NCI-H1417 treated with DMSO at 0.1 percent for 48 hours (cell line): ENCODE results near the gene PARP15.
"Not testable (repeated sequence)": the region's sequence is repeated elsewhere in the genome, so short reads cannot be mapped to it uniquely, and the experiment has no call there.

Experiments
- DNase-seq: peaks from one replicate; lab custom pipeline; 2025; lab: John Stamatoyannopoulos, UW

PARP15 gene

DNA sequence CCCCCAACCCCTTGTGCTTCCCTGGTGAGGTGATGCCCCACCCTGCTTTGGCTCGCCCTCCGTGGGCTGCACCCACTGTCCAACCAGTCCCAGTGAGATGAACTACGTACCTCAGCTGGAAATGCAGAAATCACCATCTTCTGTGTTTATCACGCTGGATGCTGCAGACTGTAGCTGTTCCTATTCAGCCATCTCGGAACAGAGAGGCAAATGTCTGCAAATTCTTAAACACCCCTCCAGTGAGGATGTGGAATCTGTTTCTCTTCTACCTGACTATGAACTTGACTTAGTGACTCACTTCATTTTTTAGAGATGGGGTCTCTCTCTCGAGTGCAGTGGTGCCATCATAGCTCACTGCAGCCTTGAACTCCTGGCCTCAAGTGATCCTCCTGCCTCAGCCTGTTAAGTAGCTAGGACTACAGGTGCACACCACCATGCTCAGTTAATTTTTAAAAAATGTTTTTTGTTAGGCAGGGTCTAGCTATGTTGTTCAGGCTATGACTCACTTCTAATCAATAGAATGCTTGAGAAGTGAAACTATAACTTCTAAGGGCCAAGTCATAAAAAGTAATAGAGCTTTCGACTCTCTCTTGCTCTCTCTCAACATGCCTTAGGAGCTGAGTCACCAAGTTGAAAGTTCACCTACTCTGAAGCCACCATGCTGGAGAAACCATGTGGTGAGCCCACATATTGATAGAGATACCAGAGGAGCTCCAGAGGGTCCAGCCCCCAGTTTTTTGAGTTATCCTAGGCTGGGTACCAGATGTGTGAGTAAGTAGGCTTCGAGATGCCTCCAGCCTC lies 91.7 kb downstream of the PARP15 start:
- no peak for DNase-seq

DNA sequence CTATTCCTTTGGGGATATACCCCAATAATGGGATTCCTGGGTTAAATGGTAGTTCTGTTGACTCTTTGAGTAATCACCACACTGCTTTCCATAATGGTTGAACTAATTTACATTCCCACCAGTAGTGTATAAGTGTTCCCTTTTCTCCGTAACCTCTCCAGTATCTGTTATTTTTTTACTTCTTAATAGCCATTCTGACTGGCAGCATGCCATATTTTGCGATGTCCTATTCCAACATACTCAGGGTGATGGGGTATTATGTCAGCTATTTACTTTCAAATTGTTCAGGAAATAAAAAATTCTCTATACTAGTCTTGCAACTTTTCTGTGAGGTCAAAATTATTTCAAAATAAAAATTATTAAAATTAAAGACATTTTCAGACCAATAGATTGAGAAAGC lies 94.1 kb downstream of the PARP15 start:
- no peak for DNase-seq

DNA sequence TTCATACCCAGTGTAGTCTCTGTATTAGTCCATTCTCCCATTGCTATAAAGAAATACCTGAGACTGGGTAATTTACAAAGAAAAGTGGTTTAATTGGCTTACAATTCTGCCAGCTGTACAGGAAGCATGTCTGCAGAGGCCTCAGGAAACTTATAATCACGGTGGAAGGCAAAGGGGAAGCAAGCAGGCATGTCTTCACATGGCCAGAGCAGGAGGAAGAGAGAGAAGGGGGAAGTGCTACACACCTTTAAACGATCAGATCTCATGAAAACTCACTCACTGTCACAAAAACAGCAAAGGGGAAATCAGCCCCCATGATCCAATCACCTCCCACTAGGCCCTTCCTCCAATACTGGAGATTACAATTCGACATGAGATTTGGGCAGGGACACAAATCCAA lies 96.9 kb downstream of the PARP15 start:
- no peak for DNase-seq

DNA sequence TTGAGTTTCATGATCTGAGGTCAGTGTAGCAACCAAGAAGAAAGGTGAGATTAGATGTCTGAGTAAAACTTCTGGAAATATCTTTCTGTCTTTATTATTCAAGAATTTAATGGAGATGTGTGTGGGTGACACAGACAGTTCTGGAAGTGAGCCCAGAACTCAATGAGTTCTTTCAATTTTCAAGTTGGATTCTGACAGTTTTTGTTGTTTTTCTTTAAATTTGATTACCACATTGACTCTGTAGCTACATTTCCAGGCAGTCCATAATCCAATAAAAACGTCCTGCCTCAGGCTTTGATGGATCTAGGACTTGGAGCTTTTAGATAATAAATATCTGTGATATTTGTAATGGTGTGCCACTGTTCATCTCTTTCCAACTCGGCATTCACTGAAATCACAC lies 99.3 kb downstream of the PARP15 start:
- no peak for DNase-seq

DNA sequence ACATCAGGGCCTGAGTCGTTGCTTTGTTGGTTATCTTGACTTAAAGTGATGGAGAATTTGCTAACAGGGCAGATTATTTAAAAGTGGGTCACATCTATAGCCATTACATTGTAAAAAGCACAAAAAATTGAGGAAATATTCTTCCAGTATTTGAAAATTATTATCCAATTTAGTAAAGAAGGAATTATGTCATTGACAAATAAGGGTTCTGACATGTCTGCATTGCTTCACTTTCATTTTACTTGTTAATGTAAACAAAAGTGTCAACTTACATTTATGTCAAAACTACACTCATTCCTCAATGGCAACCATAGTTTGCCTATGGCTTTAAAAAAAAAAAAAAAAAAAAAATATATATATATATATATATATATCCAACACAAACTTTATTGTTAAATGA lies 99.8 kb downstream of the PARP15 start:
- DNase-seq: no peak

DNA sequence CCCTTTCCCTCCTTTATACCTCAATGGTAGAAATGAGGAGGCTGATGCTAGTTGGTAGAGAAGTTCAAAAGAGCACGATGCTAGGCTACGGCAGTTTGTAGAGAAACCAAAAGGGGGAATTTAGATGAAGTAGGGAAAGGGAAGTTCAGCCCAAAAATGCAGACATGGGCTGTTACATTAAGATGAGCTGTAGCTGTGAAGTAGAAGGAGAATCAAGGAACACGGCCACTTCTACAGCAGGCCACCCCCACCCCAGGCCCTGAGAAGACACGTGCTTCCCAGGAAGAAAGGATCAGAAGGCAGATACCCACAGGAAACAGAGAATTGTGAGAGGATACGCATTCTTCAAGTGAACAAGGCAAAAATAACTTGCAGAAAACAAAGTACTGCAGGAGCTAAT lies 101.1 kb downstream of the PARP15 start:
- no peak for DNase-seq

DNA sequence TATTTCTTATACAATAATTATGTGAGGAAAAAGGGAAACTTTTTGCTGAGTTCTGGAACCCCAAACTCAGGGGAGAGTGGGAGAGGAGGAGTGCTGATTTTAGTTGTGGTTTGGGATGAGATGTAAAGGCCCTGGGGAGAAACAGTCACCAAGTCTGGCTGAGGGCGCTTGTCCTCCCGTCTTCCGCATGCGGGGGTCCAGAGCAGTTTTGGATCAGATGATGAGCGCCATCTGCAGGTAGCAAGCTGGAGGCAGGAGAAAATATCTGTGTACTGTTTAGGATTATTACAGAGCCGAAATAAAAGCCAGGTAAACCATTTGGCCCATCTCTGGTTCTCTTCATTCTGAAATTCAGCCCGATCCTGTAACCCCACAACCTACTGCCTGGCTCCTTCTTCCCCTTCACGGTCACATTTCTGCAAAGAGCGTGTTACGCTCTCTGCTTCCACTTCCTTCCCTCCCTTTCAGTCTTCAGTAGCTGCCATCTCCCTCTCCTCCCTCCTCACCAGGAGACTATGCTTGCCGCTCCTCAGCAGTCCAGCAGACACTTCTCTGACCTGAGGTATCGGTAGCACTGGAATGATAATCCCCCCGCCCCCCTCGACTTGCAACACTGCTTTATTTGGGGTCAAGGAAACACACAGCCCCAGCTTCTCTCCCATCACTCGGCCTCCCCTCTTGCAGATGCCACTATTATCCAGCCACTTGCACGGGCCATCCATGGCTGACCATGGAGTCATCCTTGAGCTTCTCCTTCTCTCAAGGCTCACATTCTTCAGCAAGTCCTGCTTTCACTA lies 101.8 kb downstream of the PARP15 start:
- peak; percentile 66 for DNase-seq

DNA sequence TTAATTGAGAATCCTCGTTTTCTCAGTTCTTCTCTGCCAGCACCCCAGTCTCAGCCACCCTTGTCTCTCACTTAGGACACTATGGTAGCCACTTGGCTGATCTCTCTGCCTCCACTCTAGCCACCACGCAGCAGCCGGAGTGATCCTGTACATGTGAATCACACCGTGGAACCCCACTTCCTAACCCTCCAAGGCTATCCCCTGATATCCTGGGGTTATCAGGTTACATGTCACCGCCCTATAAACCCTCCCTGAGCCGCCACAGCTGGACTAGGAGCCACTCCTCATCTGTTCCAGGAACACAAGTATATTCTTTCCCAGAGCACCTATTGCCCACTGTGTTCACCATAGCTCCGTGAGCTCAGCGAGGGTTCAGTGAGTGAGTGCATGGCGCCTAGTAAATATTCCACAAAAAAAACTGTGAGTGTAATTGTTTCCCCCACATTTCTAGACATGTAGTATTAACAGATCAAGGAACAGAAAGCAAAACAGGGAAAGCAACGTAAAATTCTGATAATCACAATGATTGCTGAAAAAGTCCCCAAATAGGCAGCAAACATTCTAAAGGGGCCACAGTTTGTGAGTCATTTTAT lies 102.5 kb downstream of the PARP15 start:
- no peak for DNase-seq

DNA sequence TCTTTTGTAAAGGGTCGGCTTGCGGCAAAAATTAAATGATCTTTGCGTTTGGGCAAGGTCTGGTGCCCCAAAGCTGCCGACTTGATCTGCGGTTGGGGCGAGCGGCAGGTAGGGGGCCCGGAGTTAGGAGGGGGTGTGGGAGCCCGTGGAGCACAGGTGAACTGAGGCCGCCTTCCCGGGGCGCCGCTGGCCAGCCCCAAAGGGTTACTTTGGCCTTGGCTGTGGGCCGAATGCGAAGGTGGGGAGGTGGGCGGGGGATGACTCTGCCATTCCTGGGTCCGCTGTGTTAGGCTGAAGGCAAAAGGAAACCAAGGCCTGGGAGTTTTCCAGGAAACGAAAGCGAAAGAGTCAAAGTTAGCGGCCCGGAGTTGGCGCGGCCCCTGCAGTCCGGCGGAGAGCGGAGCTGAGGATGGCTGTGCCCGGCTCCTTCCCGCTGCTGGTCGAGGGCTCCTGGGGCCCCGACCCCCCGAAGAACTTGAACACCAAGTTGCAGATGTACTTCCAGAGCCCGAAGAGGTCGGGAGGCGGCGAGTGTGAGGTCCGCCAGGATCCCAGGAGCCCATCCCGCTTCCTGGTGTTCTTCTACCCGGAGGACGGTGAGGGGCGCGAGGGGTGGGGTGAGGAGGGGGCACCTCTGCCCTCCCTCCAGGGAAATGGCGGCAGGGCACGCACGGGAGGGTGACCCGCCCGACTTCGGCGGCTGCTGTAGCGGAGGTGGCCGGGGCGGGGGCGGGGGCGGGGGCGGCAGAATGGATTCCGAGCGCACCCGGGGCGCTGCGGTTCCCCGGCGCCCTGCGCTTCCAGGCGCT lies 103.2 kb downstream of the PARP15 start, which contains the start of gene PARP14:
PARP14 (plus strand) TSS at position 365 of the 809 bp plus-strand sequence; CDS start at position 410, 45 bp downstream.
- DNase-seq: no peak

DNA sequence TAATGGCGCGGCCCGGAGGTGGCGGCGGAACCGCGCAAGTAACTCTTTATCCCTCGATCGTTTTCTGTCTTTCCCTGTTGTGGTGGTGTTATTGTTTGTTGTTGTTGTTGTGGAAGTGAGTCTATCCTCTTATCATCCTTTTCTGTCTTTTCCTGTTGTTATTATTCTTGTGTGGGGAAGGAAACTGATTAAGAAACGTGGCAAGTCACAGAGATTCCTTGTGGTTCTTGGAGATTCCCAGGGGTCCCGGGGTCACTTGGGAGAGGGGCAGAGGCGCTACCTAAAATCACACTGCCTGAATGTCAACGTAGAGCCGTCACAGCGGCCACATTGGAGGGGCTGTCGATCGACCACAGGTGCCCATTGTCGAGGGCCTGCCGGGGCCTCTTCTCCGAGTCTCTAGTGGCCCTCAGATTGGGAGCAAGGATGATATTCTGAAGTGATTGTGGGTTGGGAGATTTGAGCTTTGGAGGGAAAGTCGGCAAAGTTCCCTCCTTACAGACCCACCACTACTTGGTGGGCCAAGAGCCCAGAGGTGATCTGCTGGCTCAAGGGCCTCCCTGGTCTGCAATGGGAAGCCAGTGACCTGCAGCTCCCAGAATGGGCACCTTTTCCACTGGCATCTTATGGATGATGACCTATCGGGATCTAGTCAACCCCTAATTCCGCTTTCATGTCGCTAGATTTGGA lies 104.0 kb downstream of the PARP15 start:
- no peak for DNase-seq

DNA sequence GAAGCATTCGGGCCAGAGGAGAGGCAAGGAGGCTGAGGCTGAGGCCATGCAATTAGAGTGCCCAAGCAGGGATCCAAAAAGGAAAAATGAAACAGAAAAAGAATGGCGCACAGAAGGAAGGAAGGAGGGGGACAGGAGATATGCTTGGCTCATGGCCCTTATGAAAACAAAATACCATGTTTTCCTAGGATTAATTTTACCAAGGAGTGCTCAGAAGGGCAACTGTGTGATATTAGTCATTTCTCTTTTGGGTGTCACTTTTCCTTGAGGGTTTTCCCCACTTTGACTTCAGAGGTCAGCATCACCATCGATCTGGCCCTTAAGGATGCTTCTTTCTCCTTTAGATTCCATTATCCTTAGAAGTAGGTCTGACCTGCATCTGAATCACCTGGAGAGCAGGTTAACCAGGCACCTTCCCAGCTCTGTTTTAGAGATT lies 104.5 kb downstream of the PARP15 start:
- no peak for DNase-seq

DNA sequence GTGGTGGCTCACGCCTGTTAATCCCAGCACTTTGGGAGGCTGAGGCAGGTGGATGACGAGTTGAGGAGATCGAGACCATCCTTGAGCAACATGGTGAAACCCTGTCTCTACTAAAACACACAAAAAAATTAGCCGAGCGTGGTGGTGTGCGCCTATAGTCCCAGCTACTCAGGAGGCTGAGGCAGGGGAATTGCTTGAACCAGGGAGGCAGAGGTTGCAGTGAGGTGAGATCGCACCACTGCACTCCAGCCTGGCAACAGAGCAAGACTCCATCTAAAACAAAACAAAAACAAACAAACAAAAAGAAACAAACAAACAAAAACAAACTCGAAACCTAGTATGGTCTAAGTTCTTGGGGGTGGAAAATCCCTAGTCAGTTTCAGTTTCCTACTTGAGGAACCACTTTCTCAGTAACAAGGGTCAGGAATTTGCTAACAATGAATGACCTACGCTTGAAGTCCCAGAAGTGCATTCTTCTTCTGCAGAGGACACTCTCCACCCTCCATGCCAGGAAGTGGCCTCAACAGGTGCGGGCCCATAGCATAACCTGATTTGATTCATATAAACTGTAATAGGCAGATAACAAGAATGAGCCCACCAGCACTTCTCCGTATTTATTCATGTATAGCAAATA lies 105.4 kb downstream of the PARP15 start:
- not testable (repeated sequence) for DNase-seq

DNA sequence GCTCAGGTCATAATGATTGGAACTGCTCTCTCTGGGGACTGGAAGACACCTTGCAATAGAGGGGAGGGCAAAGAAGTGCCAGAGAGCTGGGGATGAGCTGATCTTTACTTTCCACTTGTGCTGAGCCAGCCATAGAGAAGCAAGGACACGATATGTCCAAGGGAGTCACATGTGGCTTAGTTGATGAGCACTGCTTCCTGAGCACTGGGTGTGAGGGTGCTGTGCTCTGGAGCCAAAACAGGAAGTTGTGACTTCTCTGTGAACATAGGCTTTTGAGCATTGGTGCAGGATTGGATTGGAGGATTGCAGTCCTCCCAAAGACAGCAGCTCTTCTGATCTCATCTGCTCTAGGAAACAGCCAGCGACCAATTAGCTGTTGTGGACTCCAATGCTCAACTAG lies 109.8 kb downstream of the PARP15 start:
- DNase-seq: no peak
